T-helper 1 cell treated with Interleukin-12 subunit alpha and Interleukin-12 subunit beta and Interleukin-4 antibody, amounts not matched to agents 30 ng/mL and 1 ng/mL, for 36 hours (primary cell): Measurements from ENCODE around the gene DTNBP1. TPM values are rescaled to one million over a fixed set of nuclear protein-coding genes. Genes with fewer than 3 reads are reported as not detected.
"Not testable (repeated sequence)": the region's sequence is repeated elsewhere in the genome, so short reads cannot be mapped to it uniquely, and the experiment has no call there.

Experiments used
- intact Hi-C: fragments of 100-400 bp; cut with micrococcal nuclease; formaldehyde crosslinking; loops from one replicate; pipeline ENCODE4 v1.15.1; 2024
- total RNA-seq: library from RNA; stranded (reverse); gene quantifications from 2 replicates; pipeline ENCODE4 v1.2.3, GENCODE V29; 2022

Gene DTNBP1
- total RNA-seq, 1 donor from 2014 or later = 29.2 TPM

DNA sequence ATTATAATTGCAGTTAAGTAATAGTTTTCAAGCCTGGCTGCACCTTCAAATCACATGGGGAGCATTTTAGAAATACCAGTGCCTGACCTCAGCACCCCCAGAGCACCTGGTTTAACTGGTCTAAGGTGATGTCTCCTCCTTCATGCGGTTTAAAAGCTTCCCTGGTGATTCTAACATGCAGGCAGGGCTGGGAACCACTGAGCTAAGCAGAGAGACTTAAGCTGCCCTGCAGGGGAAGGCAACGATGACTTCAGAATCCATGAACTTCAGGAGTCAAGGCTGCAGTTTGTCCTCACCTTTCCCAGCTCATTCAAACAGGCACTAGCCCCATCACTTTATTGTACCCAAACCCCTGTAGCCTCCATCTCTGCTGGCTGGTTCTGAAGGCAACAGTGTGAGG, 6.1 kb upstream of the DTNBP1 start:
- intact Hi-C loops = no loop called here

DNA sequence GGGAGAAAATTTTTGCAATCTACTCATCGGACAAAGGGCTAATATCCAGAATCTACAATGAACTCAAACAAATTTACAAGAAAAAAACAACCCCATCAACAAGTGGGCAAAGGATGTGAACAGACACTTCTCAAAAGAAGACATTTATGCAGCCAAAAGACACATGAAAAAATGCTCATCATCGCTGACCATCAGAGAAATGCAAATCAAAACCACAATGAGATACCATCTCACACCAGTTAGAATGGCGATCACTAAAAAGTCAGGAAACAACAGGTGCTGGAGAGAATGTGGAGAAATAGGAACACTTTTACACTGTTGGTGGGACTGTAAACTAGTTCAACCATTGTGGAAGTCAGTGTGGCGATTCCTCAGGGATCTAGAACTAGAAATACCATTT, 4.1 kb upstream of the DTNBP1 start:
- intact Hi-C loops = not testable (repeated sequence)

DNA sequence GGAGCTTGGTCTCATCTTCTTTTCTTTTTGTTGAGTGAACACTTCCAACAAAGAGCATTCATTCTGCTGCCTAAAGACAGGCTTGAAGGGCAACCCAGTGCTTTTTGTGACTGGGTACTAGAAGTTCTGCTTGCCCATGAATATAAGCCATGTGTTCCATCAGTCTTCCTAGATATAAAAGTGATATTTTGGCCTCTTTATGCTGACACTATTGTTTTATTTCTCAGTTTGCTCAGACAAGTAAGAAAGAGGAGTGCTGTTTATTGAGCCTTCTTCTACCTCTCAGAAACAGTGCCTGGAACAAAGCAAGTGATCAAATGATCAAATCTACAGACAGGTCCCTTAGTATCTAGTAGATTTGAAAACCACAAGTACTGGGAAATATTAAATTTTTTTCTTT, 2.4 kb upstream of the DTNBP1 start:
- intact Hi-C loops = no loop called here

GRCh38 chr6:15663130-15663871, 473 bp upstream of the DTNBP1 start:
- intact Hi-C loops = loop anchor here (1.0 to 5.0 kb wide), 4 partner anchors 28 to 669 kb away; partner anchors contain the start of genes GMPR and MYLIP

- intact Hi-C loops = loop anchor here (1.0 to 5.0 kb wide), 3 partner anchors 417 to 758 kb away; no protein-coding TSS in a partner anchor
These were observed 939 bp downstream of the DTNBP1 start for GRCh38 chr6:15661853-15662325.

GRCh38 chr6:15659181-15659580, 3.6 kb downstream of the DTNBP1 start:
- intact Hi-C loops = no loop called here

- intact Hi-C loops = no loop called here
These were observed 4.6 kb downstream of the DTNBP1 start for GRCh38 chr6:15658181-15658744.

- intact Hi-C loops = no loop called here
These were observed 5.5 kb downstream of the DTNBP1 start for GRCh38 chr6:15657290-15657689.

DNA sequence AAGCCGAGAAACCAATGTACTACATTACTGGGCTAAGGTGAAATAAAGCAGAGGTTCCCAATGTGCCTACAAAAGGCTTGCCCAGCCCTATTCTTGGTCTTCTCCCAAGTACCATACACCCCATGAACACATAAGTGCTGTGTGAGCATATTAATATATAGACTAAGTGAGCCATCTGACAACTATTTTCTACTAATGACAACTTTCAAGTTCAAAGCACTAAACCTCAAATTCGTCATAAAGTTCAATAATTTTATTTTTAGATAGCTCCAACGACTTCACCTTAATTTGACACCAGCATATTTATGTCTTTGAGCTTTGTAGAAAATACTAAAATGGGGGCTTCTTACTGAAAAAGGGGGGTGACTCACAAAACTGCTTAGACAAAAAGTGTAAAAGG, 6.7 kb downstream of the DTNBP1 start:
- intact Hi-C loops = no loop called here

GRCh38 chr6:15654250-15654649, 8.6 kb downstream of the DTNBP1 start:
- intact Hi-C loops = no loop called here

DNA sequence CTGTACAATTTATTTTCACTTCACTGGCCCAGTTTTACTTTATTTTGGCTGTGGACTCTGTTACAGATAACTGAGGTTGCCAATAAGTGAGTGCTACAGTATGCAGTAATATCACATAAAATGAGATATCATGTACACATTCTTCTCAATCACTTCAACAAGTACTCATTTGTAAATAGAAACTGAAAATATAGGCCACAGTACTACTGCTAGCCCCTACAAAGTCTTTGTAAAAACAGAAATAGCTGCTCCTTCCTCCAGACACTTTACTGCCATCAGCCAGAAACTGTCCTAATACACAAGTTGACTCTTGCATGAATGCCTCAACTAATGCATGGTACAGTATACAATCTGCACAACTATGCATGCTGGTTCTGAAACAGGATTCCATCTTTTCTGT, 9.2 kb downstream of the DTNBP1 start:
- intact Hi-C loops = no loop called here

DNA sequence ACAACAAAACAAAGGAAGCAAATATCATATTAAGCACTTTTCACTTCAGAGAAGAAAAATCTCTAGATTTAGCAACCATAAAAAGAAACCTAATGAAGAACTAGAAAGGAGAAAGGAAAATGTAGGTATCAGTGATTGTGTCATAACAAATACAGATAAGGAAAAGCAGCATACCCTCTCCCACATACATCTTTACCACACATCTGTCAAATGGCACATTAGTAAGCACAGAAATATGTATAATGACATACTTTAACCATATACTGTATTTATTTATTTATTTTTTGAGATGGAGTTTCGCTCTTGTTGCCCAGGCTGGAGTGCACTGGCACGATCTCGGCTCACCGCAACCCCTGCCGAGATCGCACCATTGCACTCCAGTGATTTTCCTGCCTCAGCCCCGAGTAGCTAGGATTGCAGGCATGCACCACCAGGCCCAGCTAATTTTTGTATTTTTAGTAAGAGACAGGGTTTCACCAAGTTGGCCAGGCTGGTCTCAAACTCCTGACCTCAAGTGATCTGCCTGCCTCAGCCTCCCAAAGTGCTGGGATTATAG, 12.7 kb downstream of the DTNBP1 start:
- intact Hi-C loops = not testable (repeated sequence)

DNA sequence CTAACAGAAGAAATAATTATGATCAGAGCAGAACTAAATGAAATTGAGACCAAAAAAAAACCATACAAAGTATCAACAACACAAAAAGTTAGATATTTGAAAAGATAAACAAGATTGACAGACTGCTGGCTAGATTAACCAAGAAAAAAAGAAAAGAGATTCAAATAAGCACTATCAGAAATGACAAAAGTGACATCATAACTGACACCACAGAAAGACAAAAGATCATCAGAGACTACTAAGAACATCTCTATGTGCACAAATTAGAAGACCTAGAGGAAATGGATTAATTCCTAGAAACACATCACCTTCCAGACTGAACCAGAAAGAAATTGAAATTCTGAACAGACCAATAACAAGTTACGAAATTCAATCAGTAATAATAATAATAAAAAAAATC, 17.9 kb downstream of the DTNBP1 start:
- intact Hi-C loops = no loop called here

GRCh38 chr6:15643542-15643941, 19.3 kb downstream of the DTNBP1 start:
- intact Hi-C loops = no loop called here

DNA sequence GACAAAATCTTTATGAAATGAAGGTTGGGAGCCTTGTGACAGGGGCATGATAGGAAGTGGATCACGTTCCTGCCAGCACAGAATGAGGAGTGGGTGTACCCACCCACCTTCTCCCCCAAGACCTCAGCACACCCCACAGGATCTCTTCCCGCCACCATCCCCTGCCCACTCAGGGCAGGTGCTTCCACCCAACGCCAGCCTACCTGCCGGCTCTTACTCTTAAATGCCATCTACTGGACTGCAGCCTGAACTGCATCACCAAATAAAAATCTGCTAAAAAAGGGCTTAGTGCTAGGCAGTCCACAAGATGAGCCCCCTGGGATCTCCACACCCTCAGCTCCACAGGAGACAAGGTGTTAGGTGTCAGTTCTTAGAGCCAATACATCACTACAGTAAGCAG, 20.6 kb downstream of the DTNBP1 start:
- intact Hi-C loops = no loop called here

GRCh38 chr6:15638373-15638772, 24.5 kb downstream of the DTNBP1 start:
- intact Hi-C loops = no loop called here

DNA sequence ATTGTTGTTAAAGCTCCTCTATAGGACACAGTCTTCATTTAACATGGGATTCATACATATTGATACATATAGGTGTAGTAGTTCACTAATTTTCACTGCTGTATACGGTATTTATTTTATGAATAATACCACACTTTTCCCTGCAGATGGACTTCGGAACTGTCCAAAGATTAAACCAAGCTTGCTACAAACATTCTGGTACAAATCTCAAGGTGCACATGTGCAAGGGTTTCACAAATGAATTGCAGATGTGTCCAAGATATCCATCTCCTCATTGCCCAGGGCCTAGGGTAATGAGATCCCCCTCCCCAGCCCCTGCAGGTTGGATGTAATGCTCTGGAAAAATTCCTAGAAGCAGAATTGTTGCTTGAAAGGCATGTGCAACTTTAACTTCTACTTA, 31.4 kb downstream of the DTNBP1 start:
- intact Hi-C loops = no loop called here

DNA sequence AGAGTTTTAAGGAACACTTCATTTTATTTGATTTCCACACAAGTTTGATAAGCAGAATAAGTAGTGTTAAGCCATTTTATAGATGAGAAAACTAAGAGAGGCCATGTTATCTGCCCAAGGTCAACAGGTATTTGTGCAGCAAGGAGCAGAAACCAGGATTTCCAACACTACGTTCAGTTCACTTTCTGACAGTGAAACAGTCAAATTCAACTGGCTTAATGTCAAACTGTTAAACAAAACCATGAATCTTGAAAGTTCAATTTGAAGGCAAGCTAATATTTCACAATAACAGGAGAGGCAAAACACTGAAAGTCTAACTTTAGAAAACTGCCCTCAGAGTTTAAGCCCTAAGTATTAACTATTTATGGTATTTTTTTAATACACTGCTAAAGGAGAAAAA, 32.6 kb downstream of the DTNBP1 start:
- intact Hi-C loops = no loop called here

GRCh38 chr6:15629487-15629886, 33.3 kb downstream of the DTNBP1 start:
- intact Hi-C loops = loop anchor here (2.0 to 10.0 kb wide), 5 partner anchors 105 to 1555 kb away; no protein-coding TSS in a partner anchor

DNA sequence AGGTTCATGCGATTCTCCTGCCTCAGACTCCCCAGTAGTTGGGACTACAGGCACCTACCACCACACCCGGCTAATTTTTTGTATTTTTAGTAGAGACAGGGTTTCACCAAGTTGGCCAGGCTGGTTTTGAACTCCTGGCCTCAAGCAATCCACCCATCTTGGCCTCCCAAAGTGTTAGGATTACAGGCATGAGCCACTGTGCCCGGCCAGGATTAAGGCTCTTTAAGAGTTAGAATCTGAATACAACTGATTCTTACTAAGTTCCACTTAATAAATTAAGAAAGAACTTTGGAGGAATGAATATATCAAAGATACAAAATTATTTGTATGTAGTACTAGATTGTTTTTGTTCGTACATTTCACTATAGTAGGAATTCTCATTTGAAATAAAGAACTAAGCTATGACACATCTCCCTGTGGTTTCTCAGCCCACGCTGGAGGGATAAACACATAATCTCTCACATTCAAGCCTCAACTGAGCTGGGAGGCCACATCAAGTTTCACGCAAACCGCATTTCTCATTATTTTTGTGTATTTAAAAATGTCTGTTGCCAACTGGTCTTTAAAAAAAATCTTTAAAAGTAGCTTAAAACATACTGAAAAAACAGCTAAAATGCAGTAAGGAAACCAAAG, 34.2 kb downstream of the DTNBP1 start:
- intact Hi-C loops = loop anchor here (2.0 to 10.0 kb wide), 5 partner anchors 104 to 1554 kb away; no protein-coding TSS in a partner anchor

DNA sequence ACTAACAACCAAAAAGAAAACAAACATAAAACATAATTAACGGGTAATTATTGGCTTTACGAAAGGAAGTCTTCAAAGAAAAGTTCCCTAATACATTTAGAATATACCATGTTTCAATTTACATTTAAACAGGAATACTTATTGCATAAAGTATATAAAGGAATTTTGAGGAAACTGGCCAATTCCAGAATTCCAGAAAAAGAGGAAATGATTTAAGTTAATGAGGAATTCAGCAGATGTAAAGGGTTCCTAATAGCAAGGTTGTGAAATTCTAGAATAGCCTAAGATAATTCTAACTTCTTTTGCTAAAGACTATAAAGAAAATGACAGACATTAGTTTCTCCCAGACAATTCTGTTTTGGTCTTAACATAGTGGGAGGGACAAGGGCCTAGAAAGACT, 35.0 kb downstream of the DTNBP1 start:
- intact Hi-C loops = loop anchor here (2.0 to 10.0 kb wide), 5 partner anchors 103 to 1553 kb away; no protein-coding TSS in a partner anchor
